Loucy (cell line): ENCODE results near the gene SMIM29.

ENCODE experiments used
- EZH2phosphoT487 ChIP-seq: fragments of 200-600 bp; IDR thresholded peaks from 2 replicates; pipeline ENCODE4 v1.6.1; 2018; ENCODE audit warnings: antibody characterized with exemption, mild to moderate bottlenecking, moderate library complexity, borderline replicate concordance
- TF ChIP-seq, protein P1 (sequence below): fragments of 200-600 bp; sonication (generic); conservative IDR thresholded peaks from 2 replicates; pipeline ENCODE4 v1.5.1; 2014; ENCODE audit warnings: mild to moderate bottlenecking, antibody characterized with exemption, low read length

DNA sequence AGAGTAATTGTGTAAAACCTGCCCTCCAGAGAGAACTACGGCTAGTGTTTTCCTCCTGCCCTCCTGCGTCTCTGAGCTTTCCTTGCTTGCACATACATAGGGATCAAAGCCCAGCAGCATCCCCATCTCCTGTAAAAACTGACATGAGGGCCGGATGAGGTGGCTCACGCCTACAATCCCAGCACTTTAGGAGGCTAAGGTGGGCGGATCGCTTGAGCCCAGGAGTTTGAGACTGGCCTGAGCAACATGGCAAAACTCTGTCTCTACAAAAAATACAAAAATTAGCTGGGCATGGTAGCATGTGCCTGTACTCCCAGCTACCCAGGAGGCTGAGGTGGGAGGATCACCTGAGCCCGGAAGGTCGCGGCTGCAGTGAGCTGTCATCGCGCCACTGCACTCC lies 40.3 kb upstream of the SMIM29 start:
- TF ChIP-seq, protein P1, sequence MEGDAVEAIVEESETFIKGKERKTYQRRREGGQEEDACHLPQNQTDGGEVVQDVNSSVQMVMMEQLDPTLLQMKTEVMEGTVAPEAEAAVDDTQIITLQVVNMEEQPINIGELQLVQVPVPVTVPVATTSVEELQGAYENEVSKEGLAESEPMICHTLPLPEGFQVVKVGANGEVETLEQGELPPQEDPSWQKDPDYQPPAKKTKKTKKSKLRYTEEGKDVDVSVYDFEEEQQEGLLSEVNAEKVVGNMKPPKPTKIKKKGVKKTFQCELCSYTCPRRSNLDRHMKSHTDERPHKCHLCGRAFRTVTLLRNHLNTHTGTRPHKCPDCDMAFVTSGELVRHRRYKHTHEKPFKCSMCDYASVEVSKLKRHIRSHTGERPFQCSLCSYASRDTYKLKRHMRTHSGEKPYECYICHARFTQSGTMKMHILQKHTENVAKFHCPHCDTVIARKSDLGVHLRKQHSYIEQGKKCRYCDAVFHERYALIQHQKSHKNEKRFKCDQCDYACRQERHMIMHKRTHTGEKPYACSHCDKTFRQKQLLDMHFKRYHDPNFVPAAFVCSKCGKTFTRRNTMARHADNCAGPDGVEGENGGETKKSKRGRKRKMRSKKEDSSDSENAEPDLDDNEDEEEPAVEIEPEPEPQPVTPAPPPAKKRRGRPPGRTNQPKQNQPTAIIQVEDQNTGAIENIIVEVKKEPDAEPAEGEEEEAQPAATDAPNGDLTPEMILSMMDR, result no peak
- no peak for TF ChIP-seq EZH2phosphoT487
